Uterus (tissue), 4 donors: ENCODE measurements around the gene LRRC3C. TPM values are rescaled to one million over a fixed set of nuclear protein-coding genes. Genes with fewer than 3 reads are reported as not detected.

ENCODE experiments used
- DNase-seq, 2 donors: peaks; one replicate each; pipeline ENCODE4 v3.0.0-alpha.2; 2019 to 2020
- H3K27ac ChIP-seq, 2 donors: fragments of 200-600 bp; sonication (generic); 1 replicate in 1 of 2; 2 replicates in 1 of 2; pipeline ENCODE4 v1.5.1; 2016 to 2018
- H3K27me3 ChIP-seq, 2 donors: fragments of 200-600 bp; sonication (generic); one replicate each; pipeline ENCODE4 v1.5.1; 2018 to 2019; ENCODE audit warnings: control low read depth in 1 of 2
- H3K36me3 ChIP-seq, 2 donors: fragments of 200-600 bp; sonication (generic); one replicate each; pipeline ENCODE4 v1.5.1; 2019; ENCODE audit warnings: control low read depth in 1 of 2
- H3K4me1 ChIP-seq, 2 donors: fragments of 200-600 bp; sonication (generic); one replicate each; pipeline ENCODE4 v1.5.1; 2018 to 2019; ENCODE audit warnings: control low read depth in 1 of 2
- H3K4me3 ChIP-seq, 2 donors: fragments of 200-600 bp; sonication (generic); 1 replicate in 1 of 2; 2 replicates in 1 of 2; pipeline ENCODE4 v1.5.1; 2018 to 2019; ENCODE audit warnings: mild to moderate bottlenecking in 1 of 2
- H3K9me3 ChIP-seq, 2 donors: fragments of 200-600 bp; sonication (generic); one replicate each; pipeline ENCODE4 v1.5.1; 2019; ENCODE audit warnings: control low read depth in 1 of 2
- CTCF ChIP-seq, 4 experiments: fragments of 200-600 bp in 2 of 4; fragments of 450-650 bp in 2 of 4; sonication (generic) in 2 of 4; IDR thresholded peaks; one replicate each; pipeline ENCODE4 v1.5.1; 2016 to 2019; ENCODE audit warnings: antibody characterized with exemption in 4 of 4, mild to moderate bottlenecking in 2 of 4, moderate library complexity in 1 of 4
- POLR2A ChIP-seq, 2 donors: fragments of 450-650 bp; IDR thresholded peaks; one replicate each; pipeline ENCODE4 v1.6.1; 2016; ENCODE audit warnings: antibody characterized with exemption in 2 of 2, mild to moderate bottlenecking in 1 of 2, moderate library complexity in 1 of 2
- intact Hi-C: fragments of 100-400 bp; cut with DNase I; formaldehyde crosslinking; loops from one replicate; pipeline ENCODE4 v1.15.1; 2023; ENCODE audit warnings: low total_unique reads
- total RNA-seq, 4 donors: library from RNA; depleted of rRNA in 3 of 4; stranded (reverse); fragments of >200 nt in 3 of 4; gene quantifications; one replicate each; pipeline versions ENCODE4 v1.1.0 to v1.2.4, GENCODE V29; 2014 to 2023
- donor health status: DM: yes; HTN: yes; CAD: no.

Gene LRRC3C
- total RNA-seq, 4 donors from 2014 or later: 0.52 TPM; not detected in 3

- TF ChIP-seq POLR2A (IDR thresholded peaks at IDR 0.05): no peak
- no peak for TF ChIP-seq CTCF (IDR thresholded peaks at IDR 0.05)
- Histone ChIP-seq H3K9me3 (no peaks in the 10 kb centered on the region), H3K4me1 (no peaks in the 10 kb centered on the region), H3K4me3 (no peak overlapping the region), H3K36me3 (no peaks in the 10 kb centered on the region), H3K27me3 (no peaks in the 10 kb centered on the region), H3K27ac (peak overlapping the region; percentile 20 to 64)
- intact Hi-C loops: no loop called here
- DNase-seq: no peak
These were observed 44.7 kb downstream of the LRRC3C start for GRCh38 chr17:39972271-39972670.

GRCh38 chr17:39973496-39973895 lies 46.0 kb downstream of the LRRC3C start:
- intact Hi-C loops: no loop called here
- TF ChIP-seq POLR2A (IDR thresholded peaks at IDR 0.05): no peak
- TF ChIP-seq CTCF (IDR thresholded peaks at IDR 0.05): no peak
- Histone ChIP-seq H3K27ac (no peak overlapping the region), H3K9me3 (no peaks in the 10 kb centered on the region), H3K4me3 (no peak overlapping the region), H3K27me3 (no peaks in the 10 kb centered on the region), H3K4me1 (peaks cover 0 to 2% of the 10 kb centered on the region in 2 donors), H3K36me3 (no peaks in the 10 kb centered on the region)
- no peak for DNase-seq

GRCh38 chr17:39974433-39974832 lies 46.9 kb downstream of the LRRC3C start:
- H3K4me3 ChIP-seq: no peak overlapping the region
- no peaks in the 10 kb centered on the region for H3K27me3 ChIP-seq
- no peak for TF ChIP-seq CTCF (IDR thresholded peaks at IDR 0.05)
- no peak for TF ChIP-seq POLR2A (IDR thresholded peaks at IDR 0.05)
- intact Hi-C loops: no loop called here
- no peak for DNase-seq
- H3K4me1 ChIP-seq: peaks cover 0 to 5% of the 10 kb centered on the region in 2 donors
- H3K36me3 ChIP-seq: no peaks in the 10 kb centered on the region
- no peak overlapping the region for H3K27ac ChIP-seq
- H3K9me3 ChIP-seq: no peaks in the 10 kb centered on the region

GRCh38 chr17:39975801-39976200 lies 48.3 kb downstream of the LRRC3C start:
- no peak for TF ChIP-seq POLR2A (IDR thresholded peaks at IDR 0.05)
- TF ChIP-seq CTCF (IDR thresholded peaks at IDR 0.05): no peak
- H3K27ac ChIP-seq: no peak overlapping the region
- no peaks in the 10 kb centered on the region for H3K27me3 ChIP-seq
- H3K36me3 ChIP-seq: no peaks in the 10 kb centered on the region
- H3K9me3 ChIP-seq: no peaks in the 10 kb centered on the region
- no peak overlapping the region for H3K4me3 ChIP-seq
- DNase-seq: no peak
- H3K4me1 ChIP-seq: peaks cover 0 to 5% of the 10 kb centered on the region in 2 donors
- intact Hi-C loops: no loop called here

GRCh38 chr17:39979016-39979670 lies 51.6 kb downstream of the LRRC3C start:
- TF ChIP-seq CTCF (IDR thresholded peaks at IDR 0.05) (no peak), POLR2A (IDR thresholded peaks at IDR 0.05) (no peak)
- Histone ChIP-seq H3K4me3 (no peak overlapping the region), H3K4me1 (peaks cover 0 to 13% of the 10 kb centered on the region in 2 donors), H3K9me3 (no peaks in the 10 kb centered on the region), H3K27me3 (no peaks in the 10 kb centered on the region), H3K36me3 (no peaks in the 10 kb centered on the region), H3K27ac (peak overlapping the region; percentile 95)
- intact Hi-C loops: no loop called here
- DNase-seq: peak; percentile 68 to 85
